Eye (tissue), 1 donor: ENCODE data around the gene ANO1.

Source experiments
- DNase-seq: peaks from one replicate; pipeline ENCODE4 v3.0.0-alpha.2; 2015

ANO1 gene

DNA sequence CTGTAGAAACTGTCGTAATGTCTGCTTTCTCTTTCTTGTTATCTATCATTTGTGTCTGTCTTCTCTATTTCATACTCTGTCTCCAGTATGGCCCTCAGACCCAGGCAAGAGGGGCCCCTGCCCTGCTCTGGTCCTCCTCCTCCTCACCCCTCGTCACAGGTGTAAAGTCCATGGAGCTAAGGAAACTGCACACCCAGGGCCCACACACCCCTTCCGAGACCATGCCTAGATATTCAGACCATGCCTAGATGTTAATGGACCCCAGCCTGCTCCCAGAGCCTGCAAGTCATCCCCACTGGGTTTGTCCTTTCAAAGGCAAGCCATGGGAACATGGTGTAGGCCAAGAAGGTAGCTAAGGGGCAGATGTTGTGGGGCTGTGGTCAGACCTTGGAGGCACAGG lies 24.1 kb upstream of the ANO1 start:
- no peak for DNase-seq

DNA sequence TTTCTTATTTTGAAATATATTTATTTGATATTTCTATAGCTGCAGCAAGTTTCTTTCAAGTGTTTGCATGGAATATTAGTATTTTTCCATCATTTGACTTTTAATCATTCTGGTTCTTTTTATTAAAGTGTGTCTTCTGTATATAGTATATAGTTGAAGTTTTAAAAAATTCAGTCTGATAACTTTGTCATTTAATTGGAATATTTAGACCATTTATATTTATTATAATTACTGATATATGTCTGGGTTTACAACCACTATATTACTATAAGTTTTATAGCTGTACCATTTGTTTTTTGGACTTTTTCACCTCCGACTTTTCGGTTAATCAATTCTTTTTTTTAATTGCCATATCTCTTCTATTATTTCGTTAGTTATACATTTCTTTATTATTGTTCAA lies 22.7 kb upstream of the ANO1 start:
- no peak for DNase-seq

DNA sequence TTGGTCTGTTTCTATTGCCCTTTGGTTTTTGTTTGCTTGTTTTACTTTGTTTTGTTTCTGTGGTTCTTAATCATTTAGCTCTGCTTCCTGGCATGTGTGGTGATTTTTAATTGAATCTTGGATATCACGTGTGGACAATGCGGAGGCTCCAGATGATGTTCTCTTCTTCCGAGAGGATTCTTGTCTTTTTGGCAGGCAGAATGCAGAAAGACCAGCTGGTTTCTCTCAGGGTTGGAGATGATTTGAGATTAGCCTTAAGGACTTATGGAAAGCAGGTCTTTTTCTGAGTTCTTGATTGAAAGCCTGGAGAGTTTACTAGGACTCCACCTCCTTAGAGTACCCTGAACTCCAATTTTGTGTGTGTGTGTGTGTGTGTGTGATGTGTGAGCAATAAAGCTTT lies 21.0 kb upstream of the ANO1 start:
- no peak for DNase-seq

DNA sequence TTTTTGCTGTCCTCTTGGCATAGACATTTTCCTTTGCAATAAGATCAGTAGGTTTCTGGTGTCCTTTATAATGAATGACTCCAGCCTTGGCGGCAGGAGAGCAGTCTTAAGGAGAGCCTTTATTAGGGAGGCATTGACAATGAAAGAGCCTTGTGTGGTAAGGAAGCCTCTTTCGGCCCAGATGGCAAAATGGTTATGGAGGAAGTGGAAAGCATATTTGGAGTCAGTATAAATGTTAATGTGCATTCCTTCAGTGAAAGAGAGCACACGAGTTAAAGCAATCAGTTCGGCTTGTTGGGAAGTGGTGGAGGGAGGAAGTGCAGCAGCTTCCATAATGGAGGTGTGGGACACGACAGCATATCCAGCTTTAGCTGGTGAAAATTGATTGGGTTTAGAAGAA lies 18.1 kb upstream of the ANO1 start:
- no peak for DNase-seq

DNA sequence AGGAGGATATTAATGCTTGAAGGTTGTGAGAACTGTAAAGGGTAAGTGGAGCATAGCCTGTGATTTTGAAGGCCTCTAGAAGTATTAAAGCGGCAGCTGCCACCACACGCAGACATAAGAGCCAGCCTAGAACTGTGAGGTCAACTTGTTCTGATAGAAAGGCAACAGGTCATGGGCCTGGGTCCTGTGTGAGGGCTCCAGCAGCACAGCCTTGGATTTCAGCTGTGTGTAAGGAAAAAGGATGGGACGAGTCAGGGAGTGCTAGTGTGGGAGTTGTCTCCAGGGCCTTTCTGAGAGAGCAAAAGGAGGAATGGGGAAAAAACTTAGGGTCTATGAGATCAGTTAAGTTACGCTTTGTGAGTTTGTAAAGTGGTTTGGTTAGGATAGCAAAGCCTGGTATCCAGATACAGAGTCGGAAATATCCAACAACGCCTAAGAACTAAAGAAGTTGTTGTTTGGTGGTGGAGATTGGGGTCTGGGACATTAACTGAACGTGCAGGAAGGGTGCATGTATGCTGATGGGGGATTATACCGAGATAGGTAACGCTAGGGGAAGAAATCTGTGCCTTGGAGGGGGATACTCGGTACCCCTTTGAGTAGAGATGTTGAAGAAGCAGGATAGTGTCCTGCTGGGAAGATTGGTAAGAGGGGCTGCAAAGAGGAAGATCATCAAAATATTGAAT lies 17.4 kb upstream of the ANO1 start:
- no peak for DNase-seq

DNA sequence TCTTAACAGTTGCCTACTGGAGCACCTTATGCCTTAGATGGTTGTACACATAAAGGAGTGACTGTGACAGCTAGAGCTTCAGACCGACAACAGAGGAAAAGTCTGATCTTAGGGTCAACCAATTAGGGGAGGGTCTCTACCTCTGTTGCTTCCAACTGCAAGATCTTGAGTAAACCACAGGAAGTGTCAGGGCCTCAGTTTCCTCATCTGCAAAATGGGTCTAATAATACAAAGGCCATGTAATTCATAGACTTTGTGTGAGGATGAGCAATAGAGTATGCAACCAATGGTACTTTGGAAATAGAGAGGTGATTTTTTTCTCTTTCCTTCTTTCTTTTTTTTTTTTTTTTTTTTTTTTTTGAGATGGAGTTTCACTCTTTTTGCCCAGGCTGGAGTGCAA lies 16.4 kb upstream of the ANO1 start:
- DNase-seq = no peak

DNA sequence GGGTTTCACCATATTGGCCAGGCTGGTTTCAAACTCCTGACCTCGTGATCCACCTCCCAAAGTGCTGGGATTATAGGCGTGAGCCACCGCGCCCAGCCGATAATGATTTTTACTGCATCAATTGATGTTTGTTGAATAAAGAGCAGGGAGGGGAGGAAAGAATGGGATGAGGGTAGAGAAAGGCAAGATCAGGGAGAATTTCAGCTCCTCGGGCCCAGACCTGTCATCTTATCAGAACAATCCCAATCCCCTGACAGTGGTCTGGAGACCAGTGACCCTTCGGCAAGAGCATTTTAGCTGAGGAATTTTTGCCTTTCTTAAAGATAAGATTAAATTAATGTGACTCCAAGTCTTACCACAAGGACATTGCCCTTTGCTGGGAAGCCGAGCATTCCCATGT lies 15.0 kb upstream of the ANO1 start:
- no peak for DNase-seq

DNA sequence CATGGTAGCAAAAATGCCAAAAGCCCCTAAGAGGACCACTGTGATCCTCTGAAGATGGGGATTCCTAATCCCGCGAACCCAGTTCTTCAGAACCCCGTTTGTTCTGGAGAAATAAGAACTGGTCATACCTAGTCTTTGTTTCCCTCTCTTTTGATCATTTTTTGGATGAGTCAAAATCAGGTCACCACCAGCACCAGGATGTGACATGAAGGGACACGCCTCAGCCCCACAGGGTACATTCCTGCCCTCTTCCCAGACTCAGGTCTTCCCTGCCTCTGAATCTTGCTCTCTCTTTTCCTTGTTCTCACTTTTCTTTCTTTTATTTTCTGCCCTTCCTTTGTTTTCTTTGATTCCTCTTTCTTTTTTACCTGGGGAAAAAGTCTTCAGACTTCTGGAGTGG lies 14.6 kb upstream of the ANO1 start:
- no peak for DNase-seq

DNA sequence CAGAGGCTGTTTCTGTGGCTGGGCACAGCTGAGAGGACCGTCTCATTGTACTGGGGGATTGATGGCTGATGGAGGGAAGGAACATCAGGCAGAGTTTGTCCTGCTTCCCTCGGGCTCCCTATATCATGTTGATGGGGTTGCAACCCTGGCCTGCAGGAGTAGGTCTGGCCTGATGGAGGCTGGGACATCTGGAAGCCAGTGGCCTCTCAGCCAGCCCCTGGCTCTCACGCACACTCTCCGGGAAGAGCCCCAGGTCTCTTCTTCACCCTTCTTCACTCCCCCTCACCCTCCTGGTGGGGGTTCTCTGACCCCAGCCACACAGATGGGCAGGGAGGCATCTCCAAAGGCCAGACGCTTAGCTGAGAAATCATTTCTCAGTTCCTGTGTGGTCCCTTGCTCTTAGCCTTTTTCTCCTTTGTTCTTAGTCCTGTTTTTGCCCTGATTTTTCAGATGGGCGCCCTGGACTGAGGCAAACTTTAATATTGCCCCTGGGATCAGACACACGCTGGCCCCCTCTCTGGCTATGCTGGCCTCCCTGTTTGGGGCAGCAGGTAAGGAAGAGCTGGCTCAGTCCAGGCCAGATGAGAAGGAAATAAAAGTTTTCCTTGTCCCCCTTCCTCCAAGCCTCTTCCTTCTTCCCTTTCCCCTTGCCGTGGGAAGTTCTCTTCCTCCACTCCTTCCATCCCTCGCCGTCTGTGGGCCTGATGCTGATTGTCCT lies 13.9 kb upstream of the ANO1 start:
- no peak for DNase-seq

DNA sequence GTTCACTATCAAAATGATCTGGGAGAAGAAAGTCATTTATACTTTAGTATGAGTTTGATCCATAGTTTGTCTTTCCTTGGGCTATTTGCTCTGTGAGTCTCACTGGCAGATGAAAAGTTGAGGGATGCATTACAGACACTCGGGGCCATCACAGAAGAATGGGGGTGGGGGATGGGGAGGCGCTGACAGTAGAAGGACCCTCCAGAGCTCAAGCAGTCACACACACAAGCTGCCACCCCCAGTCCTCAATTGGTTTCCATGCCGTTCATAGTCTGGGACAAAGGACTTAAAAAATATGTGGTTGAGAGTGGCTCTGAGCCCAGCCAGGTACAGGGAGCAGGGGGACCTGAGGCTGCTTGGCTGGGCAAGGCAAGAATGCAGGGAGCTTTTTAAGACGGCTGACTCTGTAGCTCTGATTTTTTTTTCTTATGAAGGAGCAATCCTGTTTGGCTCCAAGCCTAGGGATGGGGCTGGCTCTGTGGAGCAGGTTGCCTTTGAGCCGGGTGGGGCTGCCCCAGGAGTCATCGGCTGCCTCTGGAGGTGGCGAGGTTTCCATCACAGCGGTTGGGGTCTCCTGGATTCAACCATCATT lies 13.3 kb upstream of the ANO1 start:
- no peak for DNase-seq

DNA sequence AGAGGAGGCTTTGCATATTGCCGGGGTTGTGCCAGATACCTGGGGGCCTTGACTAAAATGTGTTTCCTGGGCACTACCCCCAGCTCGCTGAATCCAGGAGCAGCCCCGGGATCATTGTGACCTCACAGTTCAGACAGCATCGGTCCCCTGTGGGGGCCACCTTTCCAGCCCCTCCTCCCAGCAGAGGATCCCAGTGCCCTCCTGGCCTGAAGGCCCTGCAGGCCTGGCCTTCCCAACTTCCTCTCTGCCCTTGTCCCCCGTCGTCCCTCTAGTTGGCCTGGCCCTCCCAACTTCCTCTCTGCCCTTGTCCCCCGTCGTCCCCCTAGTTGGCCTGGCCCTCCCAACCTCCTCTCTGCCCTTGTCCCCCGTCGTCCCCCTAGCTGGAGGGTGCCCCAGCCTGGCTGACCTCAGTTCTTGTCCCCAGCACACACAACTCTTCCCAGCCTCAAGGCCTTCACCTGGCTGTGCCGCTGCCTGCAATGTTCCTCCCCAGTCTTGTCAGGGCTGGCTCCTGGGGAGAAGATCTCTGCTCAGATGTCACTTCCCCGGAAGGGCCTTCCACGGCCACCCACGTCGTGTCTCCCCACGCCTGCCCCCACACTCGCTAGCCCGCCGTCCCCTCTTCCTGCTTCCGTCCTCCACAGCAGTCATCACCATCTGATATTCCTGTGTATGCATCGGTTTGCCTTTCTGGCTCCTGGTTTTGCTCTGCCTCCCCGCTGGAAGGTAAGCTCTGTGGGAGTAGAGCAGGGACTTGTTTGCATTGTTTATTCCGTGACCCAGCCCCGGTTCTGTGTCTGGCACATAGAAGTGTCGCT lies 12.6 kb upstream of the ANO1 start:
- DNase-seq = no peak

DNA sequence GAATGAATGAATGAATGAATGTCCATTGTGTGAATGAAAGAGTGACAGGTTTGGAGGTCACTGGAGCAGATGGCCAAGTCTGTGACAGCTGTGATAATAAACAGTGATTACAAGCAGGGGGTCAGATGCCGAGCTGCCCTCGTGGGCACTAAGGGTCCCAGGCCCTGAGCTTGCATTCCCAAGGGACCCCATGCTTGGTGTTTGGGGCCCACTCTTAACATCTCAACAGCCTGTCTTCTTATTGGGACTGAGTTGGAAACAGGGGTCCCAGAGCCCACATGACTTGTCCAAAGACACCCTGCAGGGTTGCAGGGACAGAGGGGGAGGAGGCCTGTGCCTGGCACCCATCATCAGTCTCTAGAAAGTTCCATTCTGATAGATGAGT lies 12.0 kb upstream of the ANO1 start:
- DNase-seq = no peak

DNA sequence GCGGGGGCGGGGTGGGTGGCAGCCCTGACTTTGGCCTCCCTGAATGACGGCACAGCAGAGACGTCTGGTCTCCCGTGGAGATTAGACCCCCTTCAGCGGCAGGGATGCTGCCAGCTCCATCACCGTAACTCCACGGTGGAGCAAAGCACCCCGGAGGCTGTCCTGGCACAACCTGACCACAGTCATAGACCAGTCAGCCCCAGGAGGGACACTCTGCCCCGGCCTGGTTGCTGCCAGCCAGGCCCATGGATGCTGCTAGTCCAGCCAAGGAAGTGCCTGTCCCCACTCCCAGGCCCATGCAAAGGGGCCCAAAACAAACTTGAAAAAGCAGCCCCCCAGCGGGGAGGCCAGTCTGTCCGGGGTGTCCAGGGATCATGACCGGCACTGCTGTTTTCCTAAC lies 11.5 kb upstream of the ANO1 start:
- no peak for DNase-seq

DNA sequence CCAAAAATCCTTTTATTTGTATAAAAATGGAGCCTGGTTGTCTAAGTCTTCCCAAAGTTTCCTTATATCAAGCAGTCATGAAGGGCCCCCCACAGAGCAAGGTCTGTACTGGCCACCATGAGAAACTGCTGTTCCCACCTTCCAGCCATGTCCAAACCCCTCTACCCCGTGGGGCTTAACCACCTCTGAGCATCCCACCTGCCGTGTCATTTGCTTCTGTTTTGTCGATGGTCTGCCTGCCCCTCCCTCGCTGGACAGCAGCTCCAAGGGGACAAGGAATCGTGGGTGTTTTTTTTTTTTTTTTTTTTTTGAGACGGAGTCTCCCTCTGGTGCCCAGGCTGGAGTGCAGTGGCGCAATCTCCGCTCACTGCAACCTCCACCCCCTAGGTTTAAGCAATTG lies 11.1 kb upstream of the ANO1 start:
- no peak for DNase-seq

DNA sequence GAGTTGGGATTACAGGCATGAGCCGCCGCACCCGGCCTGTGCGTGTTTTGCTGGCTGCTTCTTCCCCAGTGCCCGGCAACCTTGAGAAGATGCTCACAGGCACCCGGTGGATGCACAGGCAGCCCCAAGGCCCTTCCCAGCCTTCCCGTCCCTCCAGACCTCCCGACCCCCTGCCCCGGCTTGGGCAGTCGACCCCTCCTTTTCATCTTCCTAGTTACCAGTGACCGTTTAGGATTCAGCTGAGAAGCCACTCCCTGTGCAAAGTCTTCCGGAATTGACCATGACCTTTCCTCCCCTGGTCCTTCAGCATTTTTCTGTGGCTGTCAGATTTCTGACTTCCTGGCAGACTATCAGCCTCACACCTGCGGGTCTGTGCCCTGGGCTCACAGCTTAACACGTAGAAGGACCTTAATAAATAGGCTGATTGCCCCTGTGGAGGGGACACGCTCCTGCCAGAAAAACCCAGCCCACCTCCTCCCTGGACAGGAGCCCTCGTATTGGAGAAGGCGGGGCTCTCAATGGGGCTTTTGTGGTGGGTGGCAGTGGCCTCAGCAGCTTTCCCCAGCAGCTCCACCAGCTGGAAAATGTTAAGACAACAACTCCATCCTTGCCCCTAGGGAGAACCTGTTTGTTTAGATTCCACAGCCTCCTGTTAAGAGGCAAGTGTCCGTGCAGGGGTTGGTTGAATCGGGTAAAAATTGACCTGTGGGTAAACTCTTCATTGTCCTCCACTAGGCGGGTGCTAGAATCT lies 10.4 kb upstream of the ANO1 start:
- peak; percentile 65 for DNase-seq

DNA sequence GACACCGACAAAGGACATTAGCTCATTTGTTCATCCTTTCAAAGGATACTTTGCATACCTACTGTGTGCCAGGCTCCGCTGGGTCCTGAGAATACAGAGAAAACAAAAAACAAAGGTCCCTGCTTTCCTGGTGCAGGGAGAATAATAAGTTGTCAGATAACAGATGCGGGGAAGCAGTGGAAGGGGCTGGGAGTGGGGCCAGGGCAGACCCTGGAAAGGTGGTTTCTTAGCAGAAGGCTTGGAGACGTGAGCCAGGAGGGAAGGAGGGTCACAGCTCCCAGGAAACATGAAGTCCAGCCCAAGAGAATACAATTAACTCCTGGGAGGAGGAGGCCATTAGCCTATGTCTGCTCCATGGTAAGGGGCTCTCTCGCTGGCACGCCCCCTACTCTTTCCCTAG lies 9.8 kb upstream of the ANO1 start:
- DNase-seq = no peak

DNA sequence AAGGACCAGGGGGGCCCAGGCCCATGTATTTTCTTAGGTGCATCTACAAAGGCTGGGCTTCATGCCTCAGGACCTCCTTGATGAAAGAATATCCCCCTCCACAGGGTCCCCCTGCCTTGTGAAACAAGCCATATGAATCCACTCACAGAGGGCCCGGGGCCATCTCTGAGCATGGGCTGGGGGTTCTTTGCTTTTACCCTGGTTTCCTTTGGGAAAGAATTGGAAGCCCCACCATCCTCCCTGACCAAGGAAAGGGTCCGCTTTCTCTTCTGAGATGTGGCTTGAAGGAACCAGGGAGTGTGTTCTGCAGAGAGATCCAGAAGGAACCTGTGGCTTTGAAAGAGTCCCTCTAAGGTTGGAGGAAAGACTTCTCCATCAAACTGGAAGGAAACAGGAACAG lies 9.2 kb upstream of the ANO1 start:
- DNase-seq = no peak

DNA sequence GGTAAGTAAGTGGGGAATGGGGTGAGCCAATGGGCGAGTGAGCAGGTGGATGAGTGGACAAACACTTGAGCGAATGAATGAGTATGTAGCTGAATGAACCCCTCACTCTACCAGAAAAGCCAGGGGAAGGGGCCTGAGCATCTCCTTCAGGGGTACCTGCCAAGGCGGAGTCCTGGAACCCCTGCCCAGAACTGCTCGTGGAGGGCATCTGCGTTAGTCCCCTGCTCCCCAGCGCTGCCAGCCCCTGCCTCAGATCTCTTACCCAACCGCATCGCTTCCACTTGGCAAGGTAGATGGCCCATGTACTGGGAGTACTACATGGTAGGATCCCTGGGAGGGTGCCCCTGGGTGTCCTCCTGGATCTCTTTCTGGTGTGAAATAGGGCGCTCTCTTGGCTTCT lies 7.4 kb upstream of the ANO1 start:
- DNase-seq = no peak

DNA sequence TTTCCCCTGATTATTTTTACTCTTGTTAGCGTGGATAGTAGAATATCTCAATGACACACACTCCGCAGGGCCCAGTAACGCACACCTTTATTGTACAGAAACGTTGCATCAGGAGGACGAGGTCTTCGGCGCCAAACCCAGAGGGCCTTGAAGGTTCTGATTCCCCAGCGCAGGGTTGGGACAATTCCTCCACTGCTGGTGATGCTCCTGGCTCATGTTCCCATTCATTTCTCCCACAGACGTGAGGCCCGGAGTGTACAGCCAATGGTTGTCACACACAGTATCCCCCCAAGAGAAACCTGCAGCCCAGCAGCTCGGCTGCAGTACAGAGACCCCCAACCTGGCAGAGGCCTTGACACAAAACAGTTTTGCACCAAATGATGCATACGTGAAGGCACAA lies 6.1 kb upstream of the ANO1 start:
- no peak for DNase-seq

DNA sequence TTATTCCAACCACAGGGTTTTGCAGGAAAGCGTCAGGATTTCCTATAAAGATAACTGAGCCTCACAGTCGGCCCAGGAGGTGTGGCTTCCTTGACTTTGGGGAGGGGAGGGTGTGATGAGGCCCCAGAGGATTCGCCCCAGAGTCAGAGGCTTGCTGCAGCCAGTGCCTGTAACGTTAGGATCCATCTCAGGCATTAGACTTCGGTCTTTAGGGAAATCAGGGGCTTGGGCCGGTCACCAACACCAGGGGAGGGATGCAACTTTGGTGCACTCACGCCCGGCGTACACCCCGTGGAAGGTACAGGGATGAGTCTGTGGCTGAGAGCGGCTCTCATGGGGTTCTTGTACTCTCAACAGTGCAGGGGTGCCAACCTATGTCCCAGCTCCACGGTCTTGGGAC lies 5.7 kb upstream of the ANO1 start:
- no peak for DNase-seq

DNA sequence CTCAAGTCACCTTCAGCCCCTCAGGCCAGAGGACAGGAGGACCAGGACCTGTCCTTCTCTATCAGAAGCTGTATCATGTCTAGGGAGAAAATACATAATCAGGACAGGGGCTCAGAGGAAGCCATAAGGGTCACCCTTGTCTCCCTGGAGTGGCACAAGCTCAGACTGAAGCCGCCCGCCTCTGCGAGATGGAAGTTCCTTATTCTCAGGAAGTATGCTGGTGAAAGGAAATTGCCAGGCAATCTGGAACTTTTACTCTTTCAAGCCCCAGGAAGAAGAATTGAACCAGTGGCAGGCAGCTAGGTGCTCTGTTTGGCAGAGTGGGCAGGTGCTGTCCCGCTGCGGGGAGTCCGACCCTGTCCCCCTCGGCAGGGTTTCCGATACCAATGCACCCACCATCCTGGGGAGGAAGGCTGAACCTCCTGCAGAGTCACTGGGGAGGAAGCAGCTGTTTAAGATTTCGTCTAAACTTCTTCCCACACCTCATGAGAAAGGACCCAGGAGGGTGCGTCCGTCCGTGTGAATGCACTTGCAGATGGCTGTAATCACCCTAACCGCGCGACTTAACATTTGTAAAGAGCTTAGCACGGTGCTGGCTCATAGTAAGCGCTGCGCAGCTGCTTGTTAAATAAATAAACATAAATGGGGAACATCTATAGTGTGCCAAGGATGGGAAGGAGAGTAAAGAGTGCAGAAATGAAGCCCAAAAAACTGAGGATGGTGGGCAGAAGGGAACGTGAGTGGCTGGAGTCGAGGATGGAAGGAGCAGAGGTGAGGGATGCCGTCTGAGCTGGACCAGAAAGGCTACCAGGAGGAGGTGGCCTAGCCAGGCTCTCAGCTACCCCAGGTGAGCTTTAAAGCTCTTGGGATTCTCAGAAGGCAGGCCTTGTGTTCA lies 5.0 kb upstream of the ANO1 start:
- DNase-seq = peak; percentile 47

DNA sequence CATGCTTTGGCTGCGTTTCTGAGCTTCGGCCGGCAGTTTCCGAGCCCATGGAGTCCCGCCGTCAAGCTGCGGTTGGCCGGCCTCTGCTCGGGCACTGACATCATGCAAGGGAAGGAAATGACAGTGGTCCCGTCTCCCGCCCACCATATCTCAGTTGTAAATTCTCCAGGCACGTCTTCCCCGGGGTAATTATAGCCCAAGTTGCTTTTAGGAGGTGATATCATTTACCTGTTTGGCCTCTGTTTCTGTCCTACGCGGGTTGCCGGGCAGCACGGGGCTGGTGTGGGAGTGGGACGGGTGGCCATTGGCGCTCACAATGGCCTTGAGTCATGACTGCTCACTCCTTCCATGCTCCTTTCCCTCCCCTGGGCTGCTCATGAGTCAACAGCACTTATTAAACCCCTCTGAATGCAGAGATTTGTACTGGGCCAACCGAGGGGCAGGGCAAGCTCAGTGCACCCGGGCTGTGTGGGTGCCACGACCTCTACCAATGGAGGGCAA lies 4.2 kb upstream of the ANO1 start:
- DNase-seq = no peak
